H9 (cell line): ENCODE measurements around the gene C1S. TPM values are rescaled to one million over a fixed set of nuclear protein-coding genes. Genes with fewer than 3 reads are reported as not detected.

Source experiments
- DNase-seq: peaks from one replicate; pipeline ENCODE4 v3.0.0-alpha.2; 2017
- H2AFZ ChIP-seq: one replicate; pipeline ENCODE4 v1.6.1; 2013; ENCODE audit warnings: mild to moderate bottlenecking, low read length, control low read depth, moderate library complexity
- H2AK5ac ChIP-seq: 2 replicates; pipeline ENCODE4 v1.6.1; 2013; ENCODE audit warnings: low read length, control low read depth, mixed read lengths; ENCODE audit not compliant: insufficient read length
- H2BK120ac ChIP-seq: one replicate; pipeline ENCODE4 v1.6.1; 2013; ENCODE audit warnings: low read depth, mild to moderate bottlenecking, low read length, control low read depth, inconsistent platforms; ENCODE audit not compliant: poor library complexity, severe bottlenecking
- H2BK12ac ChIP-seq: 2 replicates; pipeline ENCODE4 v1.6.1; 2013; ENCODE audit warnings: low read length, control low read depth, mixed read lengths, low read depth; ENCODE audit not compliant: insufficient read length
- H2BK15ac ChIP-seq: 2 replicates; pipeline ENCODE4 v1.6.1; 2013; ENCODE audit warnings: low read depth, low read length, control low read depth
- H2BK20ac ChIP-seq: one replicate; pipeline ENCODE4 v1.6.1; 2013; ENCODE audit warnings: low read depth, mild to moderate bottlenecking, low read length, control low read depth, inconsistent platforms; ENCODE audit not compliant: poor library complexity, severe bottlenecking
- H2BK5ac ChIP-seq: 2 replicates; pipeline ENCODE4 v1.6.1; 2013; ENCODE audit warnings: low read length, control low read depth, mixed read lengths; ENCODE audit not compliant: insufficient read length
- H3K14ac ChIP-seq: 2 replicates; pipeline ENCODE4 v1.6.1; 2013; ENCODE audit warnings: low read length, control low read depth; ENCODE audit not compliant: insufficient read depth
- H3K18ac ChIP-seq: 2 replicates; pipeline ENCODE4 v1.6.1; 2013; ENCODE audit warnings: low read depth, mild to moderate bottlenecking, mixed read lengths, low read length, control low read depth; ENCODE audit not compliant: insufficient read length
- H3K23ac ChIP-seq: 2 replicates; pipeline ENCODE4 v1.6.1; 2013; ENCODE audit warnings: low read length, control low read depth, mixed read lengths, low read depth; ENCODE audit not compliant: insufficient read length
- H3K23me2 ChIP-seq: 2 replicates; pipeline ENCODE4 v1.6.1; 2013; ENCODE audit warnings: low read depth, mild to moderate bottlenecking, mixed read lengths, low read length, control low read depth; ENCODE audit not compliant: insufficient read length, poor library complexity, severe bottlenecking
- H3K27ac ChIP-seq: 2 replicates; pipeline ENCODE4 v1.5.1; 2013; ENCODE audit warnings: low read length, control low read depth, mixed read lengths, low read depth; ENCODE audit not compliant: insufficient read length
- H3K27me3 ChIP-seq: 2 replicates; pipeline ENCODE4 v1.6.1; 2013; ENCODE audit warnings: low read length, control low read depth, inconsistent platforms; ENCODE audit not compliant: insufficient read depth
- H3K4ac ChIP-seq: 2 replicates; pipeline ENCODE4 v1.6.1; 2013; ENCODE audit warnings: low read depth, mild to moderate bottlenecking, control low read depth, inconsistent platforms, low read length, moderate library complexity
- H3K4me1 ChIP-seq: 2 replicates; pipeline ENCODE4 v1.6.1; 2013; ENCODE audit warnings: low read length, control low read depth, inconsistent platforms; ENCODE audit not compliant: insufficient read depth
- H3K4me2 ChIP-seq: 2 replicates; pipeline ENCODE4 v1.6.1; 2013; ENCODE audit warnings: low read length, control low read depth, mixed read lengths; ENCODE audit not compliant: insufficient read length, insufficient read depth
- H3K56ac ChIP-seq: 2 replicates; pipeline ENCODE4 v1.6.1; 2013; ENCODE audit warnings: low read depth, mild to moderate bottlenecking, mixed read lengths, low read length, control low read depth; ENCODE audit not compliant: insufficient read length
- H3K79me1 ChIP-seq: 2 replicates; pipeline ENCODE4 v1.6.1; 2013; ENCODE audit warnings: low read depth, mild to moderate bottlenecking, moderate library complexity, low read length, control low read depth, inconsistent platforms; ENCODE audit not compliant: insufficient read depth, poor library complexity, severe bottlenecking
- H3K79me2 ChIP-seq: 2 replicates; pipeline ENCODE4 v1.6.1; 2013; ENCODE audit warnings: low read length, control low read depth, inconsistent platforms; ENCODE audit not compliant: insufficient read depth
- H3K9ac ChIP-seq: 2 replicates; pipeline ENCODE4 v1.6.1; 2013; ENCODE audit warnings: low read length, control low read depth, mixed read lengths; ENCODE audit not compliant: insufficient read length; ENCODE audit errors: extremely low read depth
- H3K9me3 ChIP-seq: one replicate; pipeline ENCODE4 v1.6.1; 2013; ENCODE audit warnings: low read depth, low read length, inconsistent platforms; ENCODE audit not compliant: control insufficient read depth
- H3T11ph ChIP-seq: one replicate; pipeline ENCODE4 v1.6.1; 2013; ENCODE audit warnings: mild to moderate bottlenecking, low read length, control low read depth, inconsistent platforms
- H4K20me1 ChIP-seq: one replicate; pipeline ENCODE4 v1.6.1; 2013; ENCODE audit not compliant: control insufficient read depth, insufficient read length, insufficient read depth
- H4K5ac ChIP-seq: 2 replicates; pipeline ENCODE4 v1.6.1; 2013; ENCODE audit warnings: low read depth, mild to moderate bottlenecking, mixed read lengths, low read length, control low read depth; ENCODE audit not compliant: insufficient read length
- H4K8ac ChIP-seq: replicated peaks from 2 replicates; pipeline ENCODE4 v1.6.1; 2013; ENCODE audit warnings: low read length, control low read depth, mixed read lengths, low read depth; ENCODE audit not compliant: insufficient read length
- H4K91ac ChIP-seq: 2 replicates; pipeline ENCODE4 v1.6.1; 2013; ENCODE audit warnings: low read depth, mild to moderate bottlenecking, moderate library complexity, mixed read lengths, low read length, control low read depth; ENCODE audit not compliant: insufficient read length
- H3K27ac Mint-ChIP-seq, 3 experiments: 2 replicates in 2 of 3; 3 replicates in 1 of 3; pipeline ENCODE4 v1.8.0; 2020 to 2021; ENCODE audit warnings: mixed read lengths in 3 of 3, mild to moderate bottlenecking in 1 of 3, moderate library complexity in 1 of 3
- H3K27me3 Mint-ChIP-seq: 2 replicates; pipeline ENCODE4 v1.8.0; 2021; ENCODE audit warnings: low read depth, mild to moderate bottlenecking, moderate library complexity, mixed read lengths
- H3K36me3 Mint-ChIP-seq, 3 experiments: 2 replicates in 2 of 3; 3 replicates in 1 of 3; pipeline ENCODE4 v1.8.0; 2020 to 2021; ENCODE audit warnings: low read depth in 3 of 3, mixed read lengths in 3 of 3; ENCODE audit not compliant: insufficient read depth in 1 of 3
- H3K4me1 Mint-ChIP-seq, 2 experiments: 2 replicates each; pipeline ENCODE4 v1.8.0; 2020; ENCODE audit warnings: mixed read lengths in 2 of 2
- H3K4me3 Mint-ChIP-seq, 2 experiments: 2 replicates in 1 of 2; 3 replicates in 1 of 2; pipeline ENCODE4 v1.8.0; 2020 to 2021; ENCODE audit warnings: mild to moderate bottlenecking in 2 of 2, mixed read lengths in 2 of 2, moderate library complexity in 1 of 2
- H3K9me3 Mint-ChIP-seq, 2 experiments: 2 replicates in 1 of 2; 3 replicates in 1 of 2; pipeline ENCODE4 v1.8.0; 2020; ENCODE audit warnings: mild to moderate bottlenecking in 2 of 2, mixed read lengths in 2 of 2, moderate library complexity in 1 of 2
- CTCF ChIP-seq: fragments of 200-600 bp; sonication (generic); conservative IDR thresholded peaks from 3 replicates; pipeline ENCODE4 v1.8.0; 2021; ENCODE audit warnings: antibody characterized with exemption, mild to moderate bottlenecking
- WGBS: extraction: QIAGEN DNeasy Blood & Tissue Kit; methylation state at CpG from one replicate; pipeline ENCODE4 v1.1.7; 2013; ENCODE audit warnings: missing lambda C conversion rate, low lambda C conversion rate, mixed read lengths; ENCODE audit not compliant: insufficient read length; ENCODE audit errors: extremely low coverage; 5-methylcytosine and 5-hydroxymethylcytosine counted together
- total RNA-seq: library from RNA; stranded (reverse); gene quantifications from 2 replicates; pipeline ENCODE4 v1.2.1, GENCODE V29; 2021

C1S gene
- total RNA-seq, 1 experiment from 2014 or later = 4.2 TPM

GRCh38 chr12:7075939-7076338, 15.4 kb downstream of the C1S start:
- no peaks in the 10 kb centered on the region for H3K4me1 ChIP-seq
- H3K4me2 ChIP-seq = no peak overlapping the region
- TF ChIP-seq CTCF = no peak
- no peak overlapping the region for H2AFZ ChIP-seq
- H3K4ac ChIP-seq = no peak overlapping the region
- H3K9ac ChIP-seq = no peak overlapping the region
- no peak overlapping the region for H2BK15ac ChIP-seq
- H3K79me1 ChIP-seq = no peaks in the 10 kb centered on the region
- H3K27ac ChIP-seq = no peak overlapping the region
- H2BK5ac ChIP-seq = no peak overlapping the region
- no peak overlapping the region for H2BK120ac ChIP-seq
- no peaks in the 10 kb centered on the region for H3K23me2 ChIP-seq
- H2BK20ac ChIP-seq = no peak overlapping the region
- no peak overlapping the region for H4K91ac ChIP-seq
- no peak overlapping the region for H3K14ac ChIP-seq
- Mint-ChIP-seq H3K36me3 (no peaks in the 10 kb centered on the region), H3K27ac (no peak overlapping the region), H3K27me3 (peaks cover 9% of the 10 kb centered on the region), H3K9me3 (no peaks in the 10 kb centered on the region), H3K4me3 (no peak overlapping the region), H3K4me1 (0 out of 4 replicates have a peak, but pooled peaks cover 0 to 2% of the 10 kb centered on the region in 2 experiments)
- no peak overlapping the region for H4K5ac ChIP-seq
- H2BK12ac ChIP-seq = no peak overlapping the region
- H3T11ph ChIP-seq = no peak overlapping the region
- H4K8ac ChIP-seq = no peak overlapping the region
- DNase-seq = no peak
- no peak overlapping the region for H3K23ac ChIP-seq
- no CpG with 5 or more reads among the region's 3 CpGs for WGBS
- no peaks in the 10 kb centered on the region for H3K9me3 ChIP-seq
- no peak overlapping the region for H2AK5ac ChIP-seq
- H3K79me2 ChIP-seq = no peaks in the 10 kb centered on the region
- no peaks in the 10 kb centered on the region for H4K20me1 ChIP-seq
- H3K27me3 ChIP-seq = no peaks in the 10 kb centered on the region
- H3K18ac ChIP-seq = no peak overlapping the region
- H3K56ac ChIP-seq = no peak overlapping the region
